Ammon's horn (tissue), 1 donor: ENCODE measurements around the gene SGPL1.
"Not testable (repeated sequence)": the region's sequence is repeated elsewhere in the genome, so short reads cannot be mapped to it uniquely, and the experiment has no call there.

Experiments
- DNase-seq: peaks from one replicate; pipeline ENCODE4 v3.0.0-alpha.2; 2016; ENCODE audit warnings: low spot score

SGPL1 gene

GRCh38 chr10:70843776-70844489 lies 28.2 kb downstream of the SGPL1 start:
- DNase-seq: no peak

GRCh38 chr10:70845256-70845655 lies 29.5 kb downstream of the SGPL1 start:
- DNase-seq: no peak

GRCh38 chr10:70845816-70846215 lies 30.1 kb downstream of the SGPL1 start:
- no peak for DNase-seq

GRCh38 chr10:70846795-70847194 lies 31.0 kb downstream of the SGPL1 start:
- no peak for DNase-seq

GRCh38 chr10:70847659-70848360 lies 32.1 kb downstream of the SGPL1 start:
- DNase-seq: peak; percentile 13

- no peak for DNase-seq
Measured at GRCh38 chr10:70849582-70850016, 33.9 kb downstream of the SGPL1 start.

- DNase-seq: no peak
Measured at GRCh38 chr10:70850097-70850496, 34.3 kb downstream of the SGPL1 start.

GRCh38 chr10:70851597-70852475 lies 36.1 kb downstream of the SGPL1 start:
- no peak for DNase-seq

GRCh38 chr10:70853038-70853437 lies 37.3 kb downstream of the SGPL1 start:
- no peak for DNase-seq

GRCh38 chr10:70853457-70853856 lies 37.7 kb downstream of the SGPL1 start:
- DNase-seq: no peak

- peak; percentile 17 for DNase-seq
Measured at GRCh38 chr10:70856454-70856853, 40.7 kb downstream of the SGPL1 start.

GRCh38 chr10:70858759-70859158 lies 43.0 kb downstream of the SGPL1 start:
- no peak for DNase-seq

- DNase-seq: not testable (repeated sequence)
Measured at GRCh38 chr10:70861495-70862197, 45.9 kb downstream of the SGPL1 start.

- DNase-seq: no peak
Measured at GRCh38 chr10:70863470-70864160, 47.9 kb downstream of the SGPL1 start.

GRCh38 chr10:70864935-70865334 lies 49.2 kb downstream of the SGPL1 start:
- no peak for DNase-seq

- no peak for DNase-seq
Measured at GRCh38 chr10:70866424-70866823, 50.7 kb downstream of the SGPL1 start.

- DNase-seq: no peak
Measured at GRCh38 chr10:70872291-70872690, 56.5 kb downstream of the SGPL1 start.

GRCh38 chr10:70874061-70874460 lies 58.3 kb downstream of the SGPL1 start:
- DNase-seq: no peak

- DNase-seq: no peak
Measured at GRCh38 chr10:70879207-70879606, 63.5 kb downstream of the SGPL1 start.

- peak; percentile 95 for DNase-seq
Measured at GRCh38 chr10:70880077-70880534, 64.4 kb downstream of the SGPL1 start.

- DNase-seq: no peak
Measured at GRCh38 chr10:70884741-70885140, 69.0 kb downstream of the SGPL1 start.
